IMR-90 (cell line): ENCODE measurements around the gene B3GALT6. TPM values are rescaled to one million over a fixed set of nuclear protein-coding genes. Genes with fewer than 3 reads are reported as not detected.

Experiments
- ATAC-seq: fragments of 200-7000 bp; cut with Tn5 transposase; 2 replicates; pipeline ENCODE4 v1.9.1; 2020; ENCODE audit warnings: low read depth, mild to moderate bottlenecking, moderate library complexity
- BruUV-seq: library from RNA; stranded (reverse); fragments of 400-500 nt; replicated peaks from 2 replicates; lab custom pipeline; 2021; lab: Mats Ljungman, UMichigan
- CTCF ChIA-PET: fragments of 300-600 bp; formaldehyde crosslinking; extraction: SDS; loops from one replicate; lab custom pipeline; 2021; ENCODE audit warnings: antibody characterized with exemption; lab: Yijun Ruan, JAX
- POLR2A ChIA-PET: fragments of 300-600 bp; sonication (Branson Sonifier 250); formaldehyde crosslinking; loops from one replicate; lab custom pipeline; 2022; ENCODE audit warnings: antibody characterized with exemption; ENCODE audit not compliant: unreplicated experiment; lab: Charles Lee
- DNase-seq: peaks from one replicate; pipeline ENCODE4 v3.0.0; 2013
- H2AFZ ChIP-seq: replicated peaks from 2 replicates; pipeline ENCODE3; 2013; ENCODE audit warnings: low read length, mild to moderate bottlenecking; ENCODE audit not compliant: poor library complexity
- H2AK5ac ChIP-seq: 2 replicates; pipeline ENCODE4 v1.6.1; 2013; ENCODE audit warnings: low read depth, low read length, inconsistent platforms
- H2AK9ac ChIP-seq: replicated peaks from 2 replicates; pipeline ENCODE3; 2013; ENCODE audit warnings: mild to moderate bottlenecking, low read depth, low read length, moderate library complexity; ENCODE audit not compliant: poor library complexity
- H2BK120ac ChIP-seq: 2 replicates; pipeline ENCODE4 v1.6.1; 2013; ENCODE audit warnings: low read depth, low read length, inconsistent platforms
- H2BK15ac ChIP-seq: 3 replicates; pipeline ENCODE4 v1.6.1; 2013; ENCODE audit warnings: low read depth, low read length, inconsistent platforms
- H2BK20ac ChIP-seq: 2 replicates; pipeline ENCODE4 v1.6.1; 2013; ENCODE audit warnings: low read depth, mild to moderate bottlenecking, inconsistent platforms, low read length, moderate library complexity
- H2BK5ac ChIP-seq: 2 replicates; pipeline ENCODE4 v1.6.1; 2013; ENCODE audit warnings: mild to moderate bottlenecking, low read depth, low read length, inconsistent platforms; ENCODE audit not compliant: poor library complexity, severe bottlenecking
- H3K14ac ChIP-seq: replicated peaks from 2 replicates; pipeline ENCODE4 v1.6.1; 2013; ENCODE audit warnings: low read depth, low read length, inconsistent platforms
- H3K18ac ChIP-seq: 2 replicates; pipeline ENCODE4 v1.6.1; 2013; ENCODE audit warnings: low read depth, low read length, control low read depth
- H3K23ac ChIP-seq: 2 replicates; pipeline ENCODE4 v1.6.1; 2013; ENCODE audit warnings: low read depth, low read length, inconsistent platforms
- H3K27ac ChIP-seq: 2 replicates; pipeline ENCODE4 v1.5.1; 2013; ENCODE audit warnings: mild to moderate bottlenecking, control low read depth, low read length; ENCODE audit not compliant: insufficient read depth
- H3K27me3 ChIP-seq: 2 replicates; pipeline ENCODE4 v1.6.1; 2013; ENCODE audit warnings: low read length; ENCODE audit not compliant: control insufficient read depth, insufficient read depth
- H3K36me3 ChIP-seq: 2 replicates; pipeline ENCODE4 v1.6.1; 2013; ENCODE audit warnings: low read length, mixed read lengths; ENCODE audit not compliant: control insufficient read depth, insufficient read depth
- H3K4ac ChIP-seq: 2 replicates; pipeline ENCODE4 v1.6.1; 2013; ENCODE audit warnings: low read depth, low read length, inconsistent platforms
- H3K4me1 ChIP-seq: 2 replicates; pipeline ENCODE4 v1.6.1; 2013; ENCODE audit warnings: low read length, mixed read lengths; ENCODE audit not compliant: control insufficient read depth, insufficient read depth
- H3K4me2 ChIP-seq: 2 replicates; pipeline ENCODE4 v1.6.1; 2013; ENCODE audit warnings: low read depth, mild to moderate bottlenecking, control low read depth, low read length, moderate library complexity
- H3K4me3 ChIP-seq: 2 replicates; pipeline ENCODE4 v1.5.1; 2013; ENCODE audit warnings: low read depth, mild to moderate bottlenecking, control low read depth, low read length, moderate library complexity; ENCODE audit not compliant: insufficient read depth
- H3K56ac ChIP-seq: 2 replicates; pipeline ENCODE4 v1.6.1; 2013; ENCODE audit warnings: low read length, inconsistent platforms; ENCODE audit not compliant: insufficient read depth; ENCODE audit errors: extremely low read depth
- H3K79me1 ChIP-seq, 2 experiments: 2 replicates each; pipeline ENCODE4 v1.6.1; 2013; ENCODE audit warnings: low read length in 2 of 2, inconsistent platforms in 1 of 2, low read depth in 1 of 2
- H3K9ac ChIP-seq: 2 replicates; pipeline ENCODE4 v1.6.1; 2013; ENCODE audit warnings: low read depth, low read length, control low read depth
- H3K9me1 ChIP-seq: 2 replicates; pipeline ENCODE4 v1.6.1; 2013; ENCODE audit warnings: low read length, inconsistent platforms; ENCODE audit not compliant: insufficient read depth
- H3K9me3 ChIP-seq: 2 replicates; pipeline ENCODE4 v1.6.1; 2013; ENCODE audit warnings: low read length; ENCODE audit not compliant: control insufficient read depth, insufficient read depth
- H4K20me1 ChIP-seq: 2 replicates; pipeline ENCODE4 v1.6.1; 2013; ENCODE audit warnings: low read length, inconsistent platforms; ENCODE audit not compliant: insufficient read depth
- H4K5ac ChIP-seq: 2 replicates; pipeline ENCODE4 v1.6.1; 2013; ENCODE audit warnings: mild to moderate bottlenecking, low read depth, low read length, control low read depth
- H4K8ac ChIP-seq, 2 experiments: 2 replicates each; pipeline ENCODE4 v1.6.1; 2013; ENCODE audit warnings: low read depth in 2 of 2, low read length in 2 of 2, control low read depth in 1 of 2, inconsistent platforms in 1 of 2
- H4K91ac ChIP-seq: 2 replicates; pipeline ENCODE4 v1.6.1; 2013; ENCODE audit warnings: low read depth, low read length, inconsistent platforms; ENCODE audit not compliant: insufficient read depth
- CEBPB ChIP-seq: IDR thresholded peaks from 2 replicates; pipeline ENCODE4 v1.6.1; 2012; ENCODE audit warnings: low read depth, low read length, improper control_type of control experiment
- CHD1 ChIP-seq: IDR thresholded peaks from 2 replicates; pipeline ENCODE4 v1.6.1; 2012; ENCODE audit warnings: low read depth, low read length, improper control_type of control experiment
- FOS ChIP-seq: fragments of 150-350 bp; IDR thresholded peaks from 2 replicates; pipeline ENCODE4 v1.6.1; 2016; ENCODE audit warnings: low read depth, low read length
- MAFK ChIP-seq: IDR thresholded peaks from 2 replicates; pipeline ENCODE4 v1.6.1; 2012; ENCODE audit warnings: low read depth, low read length, improper control_type of control experiment
- MXI1 ChIP-seq: IDR thresholded peaks from 2 replicates; pipeline ENCODE4 v1.6.1; 2012; ENCODE audit warnings: low read depth, mild to moderate bottlenecking, low read length, moderate library complexity, borderline replicate concordance
- NFE2L2 ChIP-seq: fragments of 150-350 bp; IDR thresholded peaks from 2 replicates; pipeline ENCODE4 v1.6.1; 2016; ENCODE audit warnings: low read depth, mild to moderate bottlenecking, low read length
- RCOR1 ChIP-seq: IDR thresholded peaks from 2 replicates; pipeline ENCODE4 v1.6.1; 2012; ENCODE audit warnings: mild to moderate bottlenecking, low read length, improper control_type of control experiment; ENCODE audit not compliant: insufficient replicate concordance
- RFX5 ChIP-seq: IDR thresholded peaks from 2 replicates; pipeline ENCODE4 v1.8.0; 2012; ENCODE audit warnings: low read depth, mild to moderate bottlenecking, low read length, moderate library complexity
- WGBS, 2 experiments: methylation state at CpG; one replicate each; pipeline versions ENCODE4 v1.1.5 to v1.1.7; 2013; ENCODE audit warnings: missing lambda C conversion rate in 2 of 2; ENCODE audit not compliant: insufficient read length in 1 of 2; ENCODE audit errors: extremely low coverage in 2 of 2; 5-methylcytosine and 5-hydroxymethylcytosine counted together
- dilution Hi-C: fragments of 300-500 bp; cut with HindIII; formaldehyde crosslinking; loops from one replicate; pipeline ENCODE4 v1.14.3; 2018; ENCODE audit warnings: low sequenced_read_pairs; ENCODE audit not compliant: unreplicated experiment
- in situ Hi-C: fragments of 300-500 bp; cut with MboI; formaldehyde crosslinking; loops from 3 replicates; pipeline ENCODE4 v1.14.3; 2019; ENCODE audit warnings: low sequenced_read_pairs, inconsistent platforms, mixed read lengths
- intact Hi-C: fragments of 100-400 bp; cut with micrococcal nuclease; formaldehyde crosslinking; loops from 2 replicates; pipeline ENCODE4 v1.10.0; 2022
- polyA plus RNA-seq, 3 experiments: library from polyadenylated mRNA; depleted of rRNA; stranded (reverse); fragments of >200 nt; gene quantifications; 2 replicates each; pipeline ENCODE4 v1.2.3, GENCODE V29; 2012; ENCODE audit warnings: low replicate concordance in 1 of 3
- total RNA-seq: library from RNA; depleted of rRNA; stranded (reverse); fragments of >200 nt; gene quantifications from 2 replicates; pipeline ENCODE4 v1.2.3, GENCODE V29; 2012
- TF ChIP-seq, protein P1 (sequence below): conservative IDR thresholded peaks from 2 replicates; pipeline ENCODE4 v1.5.1; 2012; ENCODE audit warnings: mild to moderate bottlenecking, low read depth, low read length, improper control_type of control experiment
- TF ChIP-seq, protein P2 (sequence below): fragments of 150-350 bp; IDR thresholded peaks from 2 replicates; pipeline ENCODE4 v1.6.1; 2017; ENCODE audit warnings: mild to moderate bottlenecking, antibody characterized with exemption, low read length, low read depth

Gene B3GALT6
- total and polyA plus RNA-seq, 2 of the 4 experiments (the other 2 are of a cell fraction) = 12.2 to 23.0 TPM

DNA sequence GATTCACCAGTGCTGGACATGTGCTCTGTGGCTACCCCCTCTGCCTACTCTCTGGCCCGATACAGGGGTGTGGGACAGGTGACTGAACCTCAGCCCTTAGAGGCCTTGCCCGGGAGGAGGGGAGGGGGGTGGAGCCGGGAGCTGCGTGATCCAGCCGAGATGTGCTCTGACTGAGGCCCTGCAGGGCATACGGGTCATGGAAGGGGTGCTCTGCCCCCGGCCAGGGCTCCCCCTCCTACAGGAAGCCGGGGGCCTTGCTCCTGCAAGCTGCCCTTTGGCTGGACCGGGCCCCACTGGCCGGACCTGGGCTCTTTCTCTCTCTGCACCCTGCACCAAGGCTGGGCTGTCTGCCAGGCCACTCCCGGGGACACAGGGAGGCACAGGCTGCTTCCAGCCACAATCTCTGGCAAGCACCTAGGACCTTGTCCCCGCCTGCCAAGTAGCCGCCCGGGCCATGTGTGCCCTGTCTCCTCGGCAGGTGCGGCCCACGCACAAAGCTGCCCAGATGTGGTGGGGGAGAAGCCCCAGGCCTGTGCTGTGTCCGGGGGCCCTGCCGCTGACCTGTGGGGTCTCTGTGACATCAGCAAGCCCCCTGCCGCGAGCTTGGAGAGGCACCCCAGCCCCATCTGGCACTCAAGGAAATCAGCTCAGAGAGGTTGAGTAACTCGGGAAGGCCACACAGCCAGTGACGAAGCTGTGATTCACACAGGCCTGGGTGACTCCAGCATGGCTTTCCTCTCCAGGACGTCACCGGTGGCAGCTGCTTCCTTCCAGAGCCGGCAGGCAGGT is 49.7 kb downstream of the B3GALT6 start (continued):
- TF ChIP-seq, protein P1, sequence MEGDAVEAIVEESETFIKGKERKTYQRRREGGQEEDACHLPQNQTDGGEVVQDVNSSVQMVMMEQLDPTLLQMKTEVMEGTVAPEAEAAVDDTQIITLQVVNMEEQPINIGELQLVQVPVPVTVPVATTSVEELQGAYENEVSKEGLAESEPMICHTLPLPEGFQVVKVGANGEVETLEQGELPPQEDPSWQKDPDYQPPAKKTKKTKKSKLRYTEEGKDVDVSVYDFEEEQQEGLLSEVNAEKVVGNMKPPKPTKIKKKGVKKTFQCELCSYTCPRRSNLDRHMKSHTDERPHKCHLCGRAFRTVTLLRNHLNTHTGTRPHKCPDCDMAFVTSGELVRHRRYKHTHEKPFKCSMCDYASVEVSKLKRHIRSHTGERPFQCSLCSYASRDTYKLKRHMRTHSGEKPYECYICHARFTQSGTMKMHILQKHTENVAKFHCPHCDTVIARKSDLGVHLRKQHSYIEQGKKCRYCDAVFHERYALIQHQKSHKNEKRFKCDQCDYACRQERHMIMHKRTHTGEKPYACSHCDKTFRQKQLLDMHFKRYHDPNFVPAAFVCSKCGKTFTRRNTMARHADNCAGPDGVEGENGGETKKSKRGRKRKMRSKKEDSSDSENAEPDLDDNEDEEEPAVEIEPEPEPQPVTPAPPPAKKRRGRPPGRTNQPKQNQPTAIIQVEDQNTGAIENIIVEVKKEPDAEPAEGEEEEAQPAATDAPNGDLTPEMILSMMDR = no peak
- peak; percentile 43 for TF ChIP-seq CEBPB

DNA sequence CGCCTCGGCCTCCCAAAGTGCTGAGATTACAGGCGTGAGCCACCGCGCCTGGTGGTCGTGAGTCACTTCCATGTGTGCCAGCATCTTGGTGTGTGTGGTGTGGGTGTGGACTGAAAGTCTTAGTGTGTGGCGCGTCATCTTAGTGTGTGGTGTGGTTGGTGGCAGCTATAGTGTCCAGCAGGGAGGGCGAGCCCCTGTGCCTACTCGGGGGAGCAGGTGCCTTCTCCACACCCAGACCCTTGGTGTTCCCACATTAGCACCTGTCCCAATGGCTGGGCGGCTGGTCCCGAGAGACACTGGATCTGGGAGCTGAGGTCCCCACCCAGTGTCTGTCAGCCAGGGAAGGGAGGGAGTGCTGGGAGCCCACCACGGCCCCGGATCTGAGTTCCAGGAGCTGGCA is 51.0 kb downstream of the B3GALT6 start:
- CTCF ChIA-PET = no interaction called here
- Histone ChIP-seq H3K4me1 (peaks cover 6% of the 10 kb centered on the region; the same call in 1 of the 2 replicates), H2AFZ (no peak overlapping the region), H3K9me1 (peaks cover 4% of the 10 kb centered on the region; the same call in 1 of the 2 replicates), H3K18ac (no peak overlapping the region), H3K9me3 (no peaks in the 10 kb centered on the region), H3K9ac (no peak overlapping the region), H3K36me3 (no peaks in the 10 kb centered on the region), H4K20me1 (no peaks in the 10 kb centered on the region; the same call in 1 of the 2 replicates), H3K27ac (no peak overlapping the region), H2BK5ac (no peak overlapping the region), H2AK9ac (peak overlapping the region; percentile 82), H2BK15ac (no peak overlapping the region), H4K5ac (no peak overlapping the region), H3K4me3 (no peak overlapping the region), H3K23ac (no peak overlapping the region), H2AK5ac (peak overlapping the region; percentile 36; the same call in 1 of the 2 replicates), H3K27me3 (no peaks in the 10 kb centered on the region), H2BK120ac (no peak overlapping the region), H3K56ac (no peak overlapping the region), H4K91ac (peak overlapping the region; percentile 26; the same call in 1 of the 2 replicates), H3K14ac (no peak overlapping the region), H2BK20ac (no peak overlapping the region), H4K8ac (no peak overlapping the region), H3K4ac (no peak overlapping the region), H3K79me1 (no peaks in the 10 kb centered on the region), H3K4me2 (no peak overlapping the region)
- DNase-seq (peak; percentile 55), ATAC-seq (no peak)
- intact Hi-C loops (no loop called here), in situ Hi-C loops (no loop called here), dilution Hi-C loops (no loop called here)
- no peak for TF ChIP-seq NFE2L2
- no peak for TF ChIP-seq FOS
- TF ChIP-seq CHD1 = no peak
- TF ChIP-seq RFX5 = no peak
- no peak for TF ChIP-seq RCOR1
- TF ChIP-seq, protein P1 = no peak
- no peak for TF ChIP-seq MXI1
- no peak for TF ChIP-seq MAFK
- TF ChIP-seq, protein P2, sequence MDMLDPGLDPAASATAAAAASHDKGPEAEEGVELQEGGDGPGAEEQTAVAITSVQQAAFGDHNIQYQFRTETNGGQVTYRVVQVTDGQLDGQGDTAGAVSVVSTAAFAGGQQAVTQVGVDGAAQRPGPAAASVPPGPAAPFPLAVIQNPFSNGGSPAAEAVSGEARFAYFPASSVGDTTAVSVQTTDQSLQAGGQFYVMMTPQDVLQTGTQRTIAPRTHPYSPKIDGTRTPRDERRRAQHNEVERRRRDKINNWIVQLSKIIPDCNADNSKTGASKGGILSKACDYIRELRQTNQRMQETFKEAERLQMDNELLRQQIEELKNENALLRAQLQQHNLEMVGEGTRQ = no peak
- TF ChIP-seq CEBPB = no peak
- no TSS peak for BruUV-seq
- 100% methylated on average over 6 of the region's 14 CpGs; no CpG with 5 or more reads in 1 of the 2 experiments for WGBS, 2 experiments
- POLR2A ChIA-PET = interaction anchor here (0.6 kb wide), 1 partner anchor 32 kb away, joined by 8 read pairs; no protein-coding TSS in a partner anchor
